ENCODE measurements around the gene ANKRD16.

ANKRD16 gene

DNA sequence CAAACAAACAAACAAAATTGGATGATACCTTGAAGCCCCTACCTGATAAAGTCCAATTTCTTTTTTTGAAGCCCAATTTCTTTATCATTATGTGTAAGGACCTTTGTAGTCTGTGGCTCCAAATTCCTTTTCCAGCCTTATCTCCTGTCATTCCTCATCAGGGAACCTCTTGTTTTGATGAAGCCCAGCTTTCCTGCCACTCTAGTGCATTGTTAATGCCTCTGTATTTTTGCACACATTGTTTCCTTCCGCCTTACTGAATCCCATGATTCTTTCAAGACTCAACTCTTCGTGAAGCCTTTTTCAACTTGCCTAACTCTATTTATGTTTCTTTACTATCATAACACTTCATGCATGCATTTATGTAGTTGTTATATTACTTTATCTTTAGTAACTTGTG is 3.6 kb upstream of the ANKRD16 start:
- TF ChIP-seq, protein P1, sequence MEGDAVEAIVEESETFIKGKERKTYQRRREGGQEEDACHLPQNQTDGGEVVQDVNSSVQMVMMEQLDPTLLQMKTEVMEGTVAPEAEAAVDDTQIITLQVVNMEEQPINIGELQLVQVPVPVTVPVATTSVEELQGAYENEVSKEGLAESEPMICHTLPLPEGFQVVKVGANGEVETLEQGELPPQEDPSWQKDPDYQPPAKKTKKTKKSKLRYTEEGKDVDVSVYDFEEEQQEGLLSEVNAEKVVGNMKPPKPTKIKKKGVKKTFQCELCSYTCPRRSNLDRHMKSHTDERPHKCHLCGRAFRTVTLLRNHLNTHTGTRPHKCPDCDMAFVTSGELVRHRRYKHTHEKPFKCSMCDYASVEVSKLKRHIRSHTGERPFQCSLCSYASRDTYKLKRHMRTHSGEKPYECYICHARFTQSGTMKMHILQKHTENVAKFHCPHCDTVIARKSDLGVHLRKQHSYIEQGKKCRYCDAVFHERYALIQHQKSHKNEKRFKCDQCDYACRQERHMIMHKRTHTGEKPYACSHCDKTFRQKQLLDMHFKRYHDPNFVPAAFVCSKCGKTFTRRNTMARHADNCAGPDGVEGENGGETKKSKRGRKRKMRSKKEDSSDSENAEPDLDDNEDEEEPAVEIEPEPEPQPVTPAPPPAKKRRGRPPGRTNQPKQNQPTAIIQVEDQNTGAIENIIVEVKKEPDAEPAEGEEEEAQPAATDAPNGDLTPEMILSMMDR (IDR thresholded peaks at IDR 0.05; ENCODE audit: low read depth, low read length, missing control alignments) = no peak

DNA sequence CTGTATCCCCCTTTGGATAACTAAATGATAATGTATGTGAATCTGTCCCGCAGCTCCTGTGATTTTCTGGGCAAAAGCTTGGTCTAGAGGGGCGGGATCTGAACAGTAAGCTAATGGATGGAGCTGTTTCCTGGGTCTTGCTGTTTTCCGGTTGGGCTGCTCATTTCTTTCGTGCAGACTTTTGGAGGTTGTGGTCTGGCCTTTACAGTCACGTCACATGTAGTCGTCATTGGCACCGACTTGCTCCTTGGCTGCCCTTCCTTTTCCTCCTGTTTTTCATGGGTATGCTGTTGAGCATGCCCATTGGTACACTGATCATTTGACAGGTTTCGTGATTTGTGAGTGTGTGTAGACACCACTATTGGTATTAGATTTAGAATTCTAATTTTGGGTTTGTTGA is 2.3 kb upstream of the ANKRD16 start:
- DNase-seq (ENCODE audit: low read depth) = no peak
- H3K4me3 ChIP-seq (ENCODE audit: low read depth, low read length) = no peak overlapping the region

More for the DNA sequence above, 3.6 kb upstream of the ANKRD16 start:
- no peak for DNase-seq (ENCODE audit: low read depth)
- H3K4me3 ChIP-seq (ENCODE audit: low read depth, low read length) = no peak overlapping the region

DNA sequence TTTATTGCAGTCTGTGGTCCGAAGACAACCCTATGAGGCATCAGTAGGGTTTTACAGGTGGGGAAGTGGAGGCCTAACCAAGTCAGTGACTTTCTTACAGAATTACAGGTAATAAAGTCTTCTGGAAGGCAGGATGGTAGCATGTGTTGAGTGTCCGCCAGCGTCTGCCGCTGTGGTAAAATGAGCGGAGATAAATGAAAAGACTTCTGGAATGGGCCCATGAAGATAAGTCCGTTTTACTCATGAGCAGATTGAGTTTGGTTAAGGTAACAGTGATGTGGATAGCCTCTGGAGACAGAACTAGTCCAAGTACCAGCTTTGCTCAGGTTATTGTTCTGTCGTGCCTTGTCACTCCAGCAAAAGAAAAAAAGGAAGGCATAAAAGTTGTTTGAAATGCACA is 1.3 kb upstream of the ANKRD16 start:
- TF ChIP-seq, protein P1 (IDR thresholded peaks at IDR 0.05; ENCODE audit: low read depth, low read length, missing control alignments) = no peak
- DNase-seq (ENCODE audit: low read depth) = no peak
- peak overlapping the region; percentile 86 for H3K4me3 ChIP-seq (ENCODE audit: low read depth, low read length)

More for the DNA sequence above, 2.3 kb upstream of the ANKRD16 start:
- TF ChIP-seq, protein P1 (IDR thresholded peaks at IDR 0.05; ENCODE audit: low read depth, low read length, missing control alignments) = no peak

DNA sequence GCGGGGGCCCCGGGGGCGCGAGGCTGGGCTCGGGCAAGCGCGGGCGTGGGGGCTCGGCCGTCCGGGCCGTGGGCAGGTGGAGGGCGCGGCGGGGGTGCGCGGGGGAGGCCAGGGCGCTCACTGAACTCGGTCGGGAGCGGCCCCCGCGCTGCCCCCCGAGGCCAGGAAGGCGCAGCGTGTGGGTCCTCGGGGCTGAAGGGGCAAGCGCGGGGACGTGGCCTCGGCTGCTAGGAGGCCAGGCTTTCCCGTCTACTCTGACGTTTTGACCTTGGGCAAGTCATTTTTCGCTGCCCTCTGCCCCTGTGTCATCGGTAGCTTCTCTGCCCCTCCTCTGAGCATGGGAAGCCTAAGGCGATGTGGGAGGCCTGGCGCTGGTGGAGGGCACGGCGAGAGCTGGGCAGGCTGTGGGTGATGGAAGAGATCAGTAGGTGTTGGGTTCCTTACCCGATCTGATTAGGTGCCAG is 791 bp upstream of the ANKRD16 start:
- no peak for DNase-seq (ENCODE audit: low read depth)
- TF ChIP-seq, protein P1 (IDR thresholded peaks at IDR 0.05; ENCODE audit: low read depth, low read length, missing control alignments) = no peak
- H3K4me3 ChIP-seq (ENCODE audit: low read depth, low read length) = peak overlapping the region; percentile 86

DNA sequence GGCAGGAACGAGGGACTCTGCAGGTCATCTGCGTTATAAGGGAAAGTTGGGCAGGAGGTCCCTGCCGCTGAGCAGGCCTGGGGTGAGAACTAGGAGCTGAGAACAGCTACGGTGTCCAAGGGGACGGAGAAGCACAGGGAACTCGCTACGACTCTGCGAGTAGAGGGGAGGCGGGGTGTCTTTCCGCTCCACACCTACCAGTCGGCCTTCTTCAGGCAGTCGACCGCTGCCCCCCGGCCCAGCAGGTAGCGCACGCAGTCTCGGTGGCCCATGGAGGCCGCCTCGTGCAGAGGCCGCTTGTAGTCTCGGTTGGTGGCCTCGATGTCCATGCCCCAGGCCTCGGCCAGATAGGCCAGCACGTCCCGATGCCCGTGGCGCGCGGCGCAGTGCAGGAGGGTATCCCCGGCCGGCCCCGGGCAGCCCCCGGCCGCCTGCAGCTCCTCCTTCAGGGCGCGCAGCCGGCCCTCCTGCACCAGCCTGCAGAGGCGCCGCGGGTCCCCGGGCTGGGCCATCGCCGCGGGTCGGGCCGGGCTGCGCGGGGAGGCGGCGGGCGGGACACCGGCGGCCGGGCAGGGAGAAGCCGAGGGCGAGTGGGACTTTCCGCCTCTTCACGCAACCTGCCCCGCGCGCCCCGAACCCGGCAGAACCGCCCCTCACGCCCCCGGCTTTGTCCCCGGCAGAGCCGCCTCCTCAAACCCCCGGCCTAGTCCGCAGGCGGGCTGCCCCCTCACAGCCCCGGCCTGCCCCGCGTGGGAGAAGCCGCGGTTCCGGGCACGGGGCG is 660 bp downstream of the ANKRD16 start:
- DNase-seq (ENCODE audit: low read depth) = no peak
- TF ChIP-seq, protein P1 (IDR thresholded peaks at IDR 0.05; ENCODE audit: low read depth, low read length, missing control alignments) = no peak
- H3K4me3 ChIP-seq (ENCODE audit: low read depth, low read length) = peak overlapping the region; percentile 62

DNA sequence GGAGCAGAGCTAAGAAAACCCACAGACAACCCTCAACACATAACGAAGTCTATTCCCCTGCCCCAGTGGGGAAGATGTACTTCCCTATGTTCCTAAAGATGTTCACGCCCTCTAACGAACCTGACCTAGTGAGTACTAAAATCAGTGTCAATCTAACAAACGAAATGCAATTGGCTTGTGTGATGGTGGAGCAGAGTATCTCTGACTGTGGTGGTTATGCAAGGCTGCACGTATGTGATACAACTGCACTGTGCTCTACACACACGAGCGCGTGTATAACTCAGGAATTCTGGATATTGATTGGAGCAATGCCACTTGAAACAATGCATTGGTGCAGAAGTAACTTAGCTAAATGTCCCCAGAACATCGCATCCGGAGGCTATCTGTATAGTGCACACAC is 1.3 kb downstream of the ANKRD16 start:
- DNase-seq (ENCODE audit: low read depth) = no peak

More for the DNA sequence above, 1.3 kb downstream of the ANKRD16 start:
- H3K4me3 ChIP-seq (ENCODE audit: low read depth, low read length) = peak overlapping the region; percentile 62
- TF ChIP-seq, protein P1 (IDR thresholded peaks at IDR 0.05; ENCODE audit: low read depth, low read length, missing control alignments) = no peak
